Upper lobe of left lung (tissue), 6 donors: ENCODE data around the gene CKAP2. TPM values are rescaled to one million over a fixed set of nuclear protein-coding genes. Genes with fewer than 3 reads are reported as not detected.
"Not testable (repeated sequence)": the region's sequence is repeated elsewhere in the genome, so short reads cannot be mapped to it uniquely, and the experiment has no call there.

ENCODE experiments used
- ATAC-seq, 2 donors: fragments of 200-7000 bp; cut with Tn5 transposase; one replicate each; pipeline ENCODE4 v1.9.1; 2022; ENCODE audit warnings: mild to moderate bottlenecking in 2 of 2, moderate library complexity in 2 of 2; ENCODE audit not compliant: low FRiP score in 2 of 2
- DNase-seq, 2 donors: peaks; one replicate each; pipeline ENCODE4 v3.0.0-alpha.2; 2019 to 2020
- H3K27ac ChIP-seq, 4 donors: fragments of 200-600 bp; sonication (generic); one replicate each; pipeline ENCODE4 v1.5.1; 2016 to 2019
- H3K27me3 ChIP-seq, 4 donors: fragments of 200-600 bp; sonication (generic); one replicate each; pipeline ENCODE4 v1.5.1; 2017 to 2019
- H3K36me3 ChIP-seq, 4 donors: fragments of 200-600 bp; sonication (generic); one replicate each; pipeline ENCODE4 v1.5.1; 2016 to 2019
- H3K4me1 ChIP-seq, 4 donors: fragments of 200-600 bp; sonication (generic); one replicate each; pipeline ENCODE4 v1.5.1; 2018 to 2019
- H3K4me3 ChIP-seq, 4 donors: fragments of 200-600 bp; sonication (generic); one replicate each; pipeline ENCODE4 v1.5.1; 2017 to 2019; ENCODE audit warnings: mild to moderate bottlenecking in 2 of 4, moderate library complexity in 1 of 4
- H3K9me3 ChIP-seq, 4 donors: fragments of 200-600 bp; sonication (generic); one replicate each; pipeline ENCODE4 v1.5.1; 2018 to 2019
- EP300 ChIP-seq, 4 donors: sonication (generic); formaldehyde crosslinking; IDR thresholded peaks; one replicate each; pipeline ENCODE4 v1.5.1; 2017; ENCODE audit warnings: antibody characterized with exemption in 4 of 4, control low read depth in 2 of 4
- POLR2A ChIP-seq, 4 donors: fragments of 450-650 bp; IDR thresholded peaks; one replicate each; pipeline ENCODE4 v1.5.1; 2016 to 2017; ENCODE audit warnings: antibody characterized with exemption in 4 of 4, mild to moderate bottlenecking in 2 of 4
- POLR2AphosphoS5 ChIP-seq, 2 donors: sonication (generic); formaldehyde crosslinking; IDR thresholded peaks; one replicate each; pipeline ENCODE4 v1.5.1; 2017; ENCODE audit warnings: antibody characterized with exemption in 2 of 2
- WGBS, 2 donors: methylation state at CpG; one replicate each; pipeline ENCODE4 v1.1.5; 2017 to 2018; 5-methylcytosine and 5-hydroxymethylcytosine counted together
- total RNA-seq, 6 donors: library from RNA; depleted of rRNA in 4 of 6; stranded (reverse); fragments of >200 nt in 4 of 6; gene quantifications; one replicate each; pipeline versions ENCODE4 v1.1.0 to v1.2.1, GENCODE V29; 2016 to 2021
- TF ChIP-seq, protein P1 (sequence below), 6 experiments: fragments of 450-650 bp in 4 of 6; fragments of 200-600 bp in 2 of 6; sonication (generic) in 2 of 6; IDR thresholded peaks; one replicate each; pipeline ENCODE4 v1.5.1; 2016 to 2019; ENCODE audit warnings: antibody characterized with exemption in 6 of 6
- donor health status: DM: no; HTN: no; CAD: no; lungs with moderate emphysema.
- donor health status: DM: no; HTN: yes; CAD: no; lungs with severe emphysema.

The CKAP2 gene
- total RNA-seq, 6 donors from 2014 or later, result 4.2 to 18.2 (median 8.8) TPM

DNA sequence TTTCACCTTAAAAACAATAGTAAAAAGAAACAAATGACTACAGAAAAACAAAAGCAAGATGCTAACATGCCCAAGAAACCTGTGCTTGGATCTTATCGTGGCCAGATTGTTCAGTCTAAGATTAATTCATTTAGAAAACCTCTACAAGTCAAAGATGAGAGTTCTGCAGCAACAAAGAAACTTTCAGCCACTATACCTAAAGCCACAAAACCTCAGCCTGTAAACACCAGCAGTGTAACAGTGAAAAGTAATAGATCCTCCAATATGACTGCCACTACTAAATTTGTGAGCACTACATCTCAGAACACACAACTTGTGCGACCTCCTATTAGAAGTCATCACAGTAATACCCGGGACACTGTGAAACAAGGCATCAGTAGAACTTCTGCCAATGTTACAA, 6.0 kb downstream of the CKAP2 start:
- WGBS, 2 donors, result 85 to 90% methylated on average over 3 of the region's 3 CpGs
- no peak for DNase-seq
- TF ChIP-seq POLR2A (IDR thresholded peaks at IDR 0.05) (no peak), EP300 (IDR thresholded peaks at IDR 0.05) (no peak), POLR2AphosphoS5 (IDR thresholded peaks at IDR 0.05) (no peak)
- TF ChIP-seq, protein P1, sequence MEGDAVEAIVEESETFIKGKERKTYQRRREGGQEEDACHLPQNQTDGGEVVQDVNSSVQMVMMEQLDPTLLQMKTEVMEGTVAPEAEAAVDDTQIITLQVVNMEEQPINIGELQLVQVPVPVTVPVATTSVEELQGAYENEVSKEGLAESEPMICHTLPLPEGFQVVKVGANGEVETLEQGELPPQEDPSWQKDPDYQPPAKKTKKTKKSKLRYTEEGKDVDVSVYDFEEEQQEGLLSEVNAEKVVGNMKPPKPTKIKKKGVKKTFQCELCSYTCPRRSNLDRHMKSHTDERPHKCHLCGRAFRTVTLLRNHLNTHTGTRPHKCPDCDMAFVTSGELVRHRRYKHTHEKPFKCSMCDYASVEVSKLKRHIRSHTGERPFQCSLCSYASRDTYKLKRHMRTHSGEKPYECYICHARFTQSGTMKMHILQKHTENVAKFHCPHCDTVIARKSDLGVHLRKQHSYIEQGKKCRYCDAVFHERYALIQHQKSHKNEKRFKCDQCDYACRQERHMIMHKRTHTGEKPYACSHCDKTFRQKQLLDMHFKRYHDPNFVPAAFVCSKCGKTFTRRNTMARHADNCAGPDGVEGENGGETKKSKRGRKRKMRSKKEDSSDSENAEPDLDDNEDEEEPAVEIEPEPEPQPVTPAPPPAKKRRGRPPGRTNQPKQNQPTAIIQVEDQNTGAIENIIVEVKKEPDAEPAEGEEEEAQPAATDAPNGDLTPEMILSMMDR (IDR thresholded peaks at IDR 0.05), result no peak
- Histone ChIP-seq H3K4me1 (peaks cover 0 to 5% (median 3%) of the 10 kb centered on the region in 4 donors), H3K27me3 (no peaks in the 10 kb centered on the region), H3K36me3 (peaks cover 3 to 37% (median 5%) of the 10 kb centered on the region in 4 donors), H3K9me3 (no peaks in the 10 kb centered on the region), H3K4me3 (no peak overlapping the region), H3K27ac (no peak overlapping the region)
- no peak for ATAC-seq

- Histone ChIP-seq H3K36me3 (peaks cover 3 to 43% (median 5%) of the 10 kb centered on the region in 4 donors), H3K4me3 (no peak overlapping the region), H3K4me1 (no peaks in the 10 kb centered on the region), H3K27me3 (no peaks in the 10 kb centered on the region), H3K27ac (no peak overlapping the region), H3K9me3 (no peaks in the 10 kb centered on the region)
- WGBS, 2 donors, result 80 to 82% methylated on average over 4 of the region's 4 CpGs
- TF ChIP-seq POLR2A (IDR thresholded peaks at IDR 0.05) (no peak), POLR2AphosphoS5 (IDR thresholded peaks at IDR 0.05) (no peak), EP300 (IDR thresholded peaks at IDR 0.05) (no peak)
- TF ChIP-seq, protein P1 (IDR thresholded peaks at IDR 0.05), result no peak
- ATAC-seq, result no peak
- DNase-seq, result no peak
These were observed 8.2 kb downstream of the CKAP2 start for GRCh38 chr13:52463526-52463925.

GRCh38 chr13:52468487-52468886, 13.2 kb downstream of the CKAP2 start:
- DNase-seq, H3K27me3 ChIP-seq, H3K27ac ChIP-seq, ATAC-seq, H3K4me1 ChIP-seq, H3K9me3 ChIP-seq, H3K4me3 ChIP-seq: not testable (repeated sequence)
- 100% methylated on average over 2 of the region's 2 CpGs for WGBS, 2 donors
- peaks cover 0 to 26% (median 1%) of the 10 kb centered on the region in 4 donors for H3K36me3 ChIP-seq

DNA sequence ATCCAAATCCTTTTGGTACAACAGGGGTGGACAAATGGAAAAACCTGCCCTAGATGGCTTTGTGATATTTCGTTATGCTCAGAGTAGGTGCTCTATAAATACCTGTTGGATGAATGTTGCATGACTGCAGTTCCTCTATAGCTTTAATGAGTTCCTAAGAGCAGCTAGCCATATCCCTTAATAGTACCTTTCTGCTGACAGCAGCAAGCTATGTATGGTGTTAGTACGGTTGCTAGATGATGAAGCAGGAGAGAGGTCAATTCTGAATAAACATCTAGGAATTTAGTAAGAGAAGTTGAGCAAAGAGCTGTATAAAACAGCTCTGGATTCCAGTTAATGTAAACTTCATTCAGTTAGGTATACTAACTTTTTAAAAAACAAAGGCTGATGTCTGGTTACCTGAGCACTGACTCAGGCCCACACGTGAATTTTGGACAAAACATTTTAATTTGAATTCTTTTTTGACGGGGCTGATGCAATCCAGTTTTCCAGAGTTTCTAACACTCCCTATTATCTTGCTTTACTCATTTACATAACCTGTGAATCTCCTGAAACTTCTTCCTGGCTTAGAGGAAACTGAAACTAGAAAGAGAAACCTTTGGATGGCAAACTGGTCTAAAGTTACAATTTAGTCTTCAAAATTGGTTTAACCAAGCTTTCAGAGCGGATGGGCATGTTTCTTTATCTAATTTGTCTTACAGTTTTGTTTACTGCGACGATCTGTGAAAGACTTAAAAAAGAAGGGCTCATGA, 25.6 kb downstream of the CKAP2 start:
- not testable (repeated sequence) for H3K36me3 ChIP-seq, H3K27ac ChIP-seq, H3K4me3 ChIP-seq, DNase-seq, H3K4me1 ChIP-seq, H3K9me3 ChIP-seq, H3K27me3 ChIP-seq, ATAC-seq
- WGBS, 2 donors, result 84 to 86% methylated on average over 6 of the region's 7 CpGs

DNA sequence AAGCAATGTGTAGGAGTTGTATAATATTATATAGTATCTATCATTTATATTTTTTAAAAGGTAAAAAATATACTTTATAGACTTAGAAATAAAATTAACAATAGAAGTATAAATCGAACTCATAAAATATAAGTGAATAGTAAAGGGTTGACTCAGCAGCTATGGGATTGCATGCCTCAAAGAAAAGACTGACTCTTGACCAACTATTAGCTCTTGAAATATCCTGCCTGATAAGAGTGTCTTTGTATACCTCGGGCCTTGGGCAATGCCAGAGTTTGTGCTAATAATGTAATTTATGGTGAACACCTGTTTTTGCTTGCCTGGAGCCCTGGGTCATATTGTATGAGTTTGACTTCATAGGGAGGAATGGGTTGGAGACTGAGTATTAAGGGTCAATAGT, 31.8 kb downstream of the CKAP2 start:
- not testable (repeated sequence) for H3K27ac ChIP-seq, H3K36me3 ChIP-seq, DNase-seq, ATAC-seq, H3K4me1 ChIP-seq, H3K27me3 ChIP-seq, H3K4me3 ChIP-seq, H3K9me3 ChIP-seq
- 57 to 73% methylated on average over 2 of the region's 2 CpGs for WGBS, 2 donors

DNA sequence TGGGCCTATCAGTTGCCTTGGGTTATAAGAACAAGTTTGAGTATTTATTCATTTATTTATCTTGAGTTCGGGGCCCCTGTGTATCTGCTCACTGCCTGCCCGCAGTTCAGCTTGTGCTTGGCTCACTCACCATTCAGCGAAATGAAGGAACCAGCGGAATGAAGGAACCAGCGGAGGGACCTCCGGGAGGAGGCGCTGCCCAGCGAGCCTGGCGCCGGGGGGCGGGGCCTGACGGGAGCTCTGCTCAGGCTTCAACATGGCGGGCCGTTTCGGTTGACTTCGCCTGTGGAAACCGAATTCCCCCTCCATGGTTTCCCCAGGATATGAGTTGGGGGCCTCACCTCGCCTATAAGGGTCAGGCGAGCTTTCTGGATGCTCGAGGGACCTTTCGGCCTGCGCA, 33.5 kb downstream of the CKAP2 start:
- ATAC-seq, result not testable (repeated sequence)
- 100% methylated on average over 1 of the region's 22 CpGs; no CpG with 5 or more reads in 1 of the 2 donors for WGBS, 2 donors

GRCh38 chr13:52491015-52491414, 35.7 kb downstream of the CKAP2 start:
- not testable (repeated sequence) for H3K4me3 ChIP-seq, ATAC-seq, H3K27me3 ChIP-seq, H3K9me3 ChIP-seq, H3K4me1 ChIP-seq, DNase-seq, H3K27ac ChIP-seq, H3K36me3 ChIP-seq
- WGBS, 2 donors, result 81% methylated on average over 4 of the region's 5 CpGs; no CpG with 5 or more reads in 1 of the 2 donors

More for the DNA sequence above, 33.5 kb downstream of the CKAP2 start:
- not testable (repeated sequence) for H3K36me3 ChIP-seq, H3K4me3 ChIP-seq, H3K27ac ChIP-seq, H3K9me3 ChIP-seq, H3K4me1 ChIP-seq, H3K27me3 ChIP-seq, DNase-seq

DNA sequence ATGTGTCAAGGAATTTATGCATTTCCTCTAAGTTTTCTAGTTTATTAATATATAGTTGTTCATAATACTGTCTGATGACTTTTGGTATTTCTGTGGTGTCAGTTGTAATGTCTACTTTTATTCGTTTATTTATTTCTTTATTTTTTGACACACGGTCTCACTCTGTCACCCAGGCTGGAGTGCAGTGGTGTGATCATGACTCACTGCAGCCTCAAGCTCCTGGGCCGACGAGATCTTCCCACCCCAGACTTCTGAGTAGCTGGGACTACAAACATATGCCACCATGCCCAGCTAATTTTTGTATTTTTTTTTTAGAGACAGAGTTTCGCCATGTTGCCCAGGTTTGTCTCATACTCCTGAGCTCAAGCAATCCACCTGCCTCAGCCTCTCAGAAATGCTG, 39.0 kb downstream of the CKAP2 start:
- H3K27ac ChIP-seq, H3K4me3 ChIP-seq, H3K27me3 ChIP-seq, H3K4me1 ChIP-seq, ATAC-seq, H3K36me3 ChIP-seq, H3K9me3 ChIP-seq, DNase-seq: not testable (repeated sequence)
- WGBS, 2 donors, result 78 to 80% methylated on average over 5 of the region's 5 CpGs

GRCh38 chr13:52497979-52498378, 42.7 kb downstream of the CKAP2 start:
- WGBS, 2 donors, result 43 to 100% methylated on average over 1 to 3 of the region's 3 CpGs
- not testable (repeated sequence) for H3K27me3 ChIP-seq, H3K4me3 ChIP-seq, ATAC-seq, H3K36me3 ChIP-seq, DNase-seq, H3K4me1 ChIP-seq, H3K27ac ChIP-seq
- peaks cover 0 to 10% (median 6%) of the 10 kb centered on the region in 4 donors for H3K9me3 ChIP-seq

DNA sequence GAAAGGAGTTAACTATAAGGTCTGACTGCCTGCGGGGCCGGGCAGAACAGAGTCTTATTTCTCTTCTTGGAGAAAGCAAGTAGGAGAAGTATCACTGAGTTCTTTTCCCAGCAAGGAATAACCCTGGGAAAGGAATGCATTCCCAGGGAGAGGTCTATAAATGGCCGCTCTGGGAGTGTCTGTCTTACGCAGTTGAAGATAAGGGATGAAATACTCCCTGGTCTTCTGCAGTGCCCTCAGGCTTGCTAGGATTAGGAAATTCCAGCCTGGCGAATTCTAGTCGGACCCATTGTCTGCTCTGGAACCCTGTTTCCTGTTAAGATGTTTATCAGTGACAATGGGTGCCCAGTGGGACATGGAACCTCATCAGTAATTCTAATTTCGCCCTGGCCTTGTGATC, 47.0 kb downstream of the CKAP2 start:
- WGBS, 2 donors, result 91 to 94% methylated on average over 7 of the region's 7 CpGs
- peaks cover 0 to 10% (median 6%) of the 10 kb centered on the region in 4 donors for H3K9me3 ChIP-seq
- H3K4me3 ChIP-seq, H3K27ac ChIP-seq, DNase-seq, H3K27me3 ChIP-seq, H3K4me1 ChIP-seq, H3K36me3 ChIP-seq, ATAC-seq: not testable (repeated sequence)

DNA sequence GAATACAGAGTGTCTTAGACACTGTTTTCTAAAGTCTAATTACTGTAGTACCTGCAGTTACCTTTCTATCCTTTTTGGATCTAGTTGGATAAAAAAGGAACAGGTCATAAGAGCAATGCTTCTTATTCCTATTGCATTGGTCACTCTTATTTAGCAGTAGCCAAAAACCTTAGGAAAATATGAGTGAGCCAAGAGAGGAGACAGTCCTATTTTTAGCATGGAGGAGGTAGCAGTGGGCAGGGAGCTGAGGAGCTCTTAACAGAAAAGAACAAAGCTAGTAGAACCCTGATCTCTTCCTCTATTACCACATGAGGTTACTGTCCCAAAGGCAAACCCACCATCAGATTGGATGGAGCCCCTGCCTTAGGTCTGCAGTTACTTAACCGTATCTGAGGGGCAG, 50.6 kb downstream of the CKAP2 start:
- not testable (repeated sequence) for ATAC-seq, H3K4me3 ChIP-seq, H3K27me3 ChIP-seq, H3K4me1 ChIP-seq, H3K36me3 ChIP-seq, DNase-seq, H3K27ac ChIP-seq
- H3K9me3 ChIP-seq, result peaks cover 0 to 10% (median 6%) of the 10 kb centered on the region in 4 donors
- WGBS, 2 donors, result no CpG with 5 or more reads among the region's 1 CpG
